ENCODE measurements around the gene PRKCE.

PRKCE gene

DNA sequence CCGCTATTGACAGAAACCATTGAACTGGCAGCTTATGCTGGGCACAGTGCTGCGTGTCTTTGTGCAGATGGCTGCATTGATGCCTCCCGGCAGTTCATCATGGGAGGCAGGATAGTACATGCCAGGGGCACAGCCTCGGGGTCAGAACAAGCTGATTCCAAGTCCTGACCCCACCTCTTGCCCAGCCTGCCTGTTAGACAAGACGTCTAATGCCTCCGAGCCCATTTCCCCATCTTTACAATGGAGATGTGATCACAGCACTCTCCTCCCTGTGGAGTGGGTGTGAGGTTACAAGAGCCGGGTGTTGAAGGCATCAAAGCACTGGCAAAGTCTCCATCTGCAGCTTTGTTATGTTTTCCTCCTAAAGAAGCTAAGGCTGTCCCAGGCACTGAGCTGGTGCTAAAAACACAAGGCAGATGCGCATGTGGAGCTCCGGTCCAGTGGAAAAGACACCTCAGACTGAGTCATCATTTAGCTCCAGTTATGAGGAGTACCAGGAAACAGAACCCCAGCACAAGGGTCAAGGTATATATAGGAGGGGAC lies 520.0 kb downstream of the PRKCE start:
- no peak for DNase-seq (ENCODE audit: low spot score)
- TF ChIP-seq, protein P1, sequence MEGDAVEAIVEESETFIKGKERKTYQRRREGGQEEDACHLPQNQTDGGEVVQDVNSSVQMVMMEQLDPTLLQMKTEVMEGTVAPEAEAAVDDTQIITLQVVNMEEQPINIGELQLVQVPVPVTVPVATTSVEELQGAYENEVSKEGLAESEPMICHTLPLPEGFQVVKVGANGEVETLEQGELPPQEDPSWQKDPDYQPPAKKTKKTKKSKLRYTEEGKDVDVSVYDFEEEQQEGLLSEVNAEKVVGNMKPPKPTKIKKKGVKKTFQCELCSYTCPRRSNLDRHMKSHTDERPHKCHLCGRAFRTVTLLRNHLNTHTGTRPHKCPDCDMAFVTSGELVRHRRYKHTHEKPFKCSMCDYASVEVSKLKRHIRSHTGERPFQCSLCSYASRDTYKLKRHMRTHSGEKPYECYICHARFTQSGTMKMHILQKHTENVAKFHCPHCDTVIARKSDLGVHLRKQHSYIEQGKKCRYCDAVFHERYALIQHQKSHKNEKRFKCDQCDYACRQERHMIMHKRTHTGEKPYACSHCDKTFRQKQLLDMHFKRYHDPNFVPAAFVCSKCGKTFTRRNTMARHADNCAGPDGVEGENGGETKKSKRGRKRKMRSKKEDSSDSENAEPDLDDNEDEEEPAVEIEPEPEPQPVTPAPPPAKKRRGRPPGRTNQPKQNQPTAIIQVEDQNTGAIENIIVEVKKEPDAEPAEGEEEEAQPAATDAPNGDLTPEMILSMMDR (IDR thresholded peaks at IDR 0.05; ENCODE audit: borderline replicate concordance, control extremely low read depth, extremely low read depth, insufficient read depth, missing control alignments) = no peak
- in situ Hi-C loops (cut with MboI; ENCODE audit: low sequenced_read_pairs, unreplicated experiment) = no loop called here

DNA sequence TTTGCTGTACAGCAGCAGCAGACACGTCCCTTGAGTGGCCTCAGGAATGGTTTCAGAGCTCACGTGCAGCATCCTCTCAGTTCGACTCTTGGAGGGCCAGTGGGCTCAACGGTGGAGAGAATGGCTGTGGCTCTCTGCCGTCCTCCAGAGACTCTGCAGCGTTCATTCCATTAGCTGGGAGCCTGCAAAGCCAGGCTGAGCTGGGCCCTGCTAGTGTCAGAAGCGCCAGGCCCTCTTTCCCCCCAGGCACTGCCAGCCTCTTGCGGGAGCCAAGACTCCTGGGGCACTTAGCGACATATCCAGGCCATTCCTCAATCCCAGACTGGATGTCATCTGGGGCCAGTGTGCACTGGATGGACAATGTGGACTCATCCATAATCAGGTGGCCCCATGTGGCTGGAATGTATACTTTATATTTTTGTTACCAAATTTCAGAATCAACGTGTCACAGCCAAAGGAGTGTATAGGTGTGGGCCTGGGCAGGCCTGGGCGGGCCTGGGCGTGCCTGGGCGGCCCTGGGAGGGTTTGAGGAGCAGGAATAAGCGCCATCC lies 520.6 kb downstream of the PRKCE start:
- TF ChIP-seq, protein P1 (IDR thresholded peaks at IDR 0.05; ENCODE audit: borderline replicate concordance, control extremely low read depth, extremely low read depth, insufficient read depth, missing control alignments) = no peak
- no peak for DNase-seq (ENCODE audit: low spot score)
- in situ Hi-C loops (cut with MboI; ENCODE audit: low sequenced_read_pairs, unreplicated experiment) = no loop called here

DNA sequence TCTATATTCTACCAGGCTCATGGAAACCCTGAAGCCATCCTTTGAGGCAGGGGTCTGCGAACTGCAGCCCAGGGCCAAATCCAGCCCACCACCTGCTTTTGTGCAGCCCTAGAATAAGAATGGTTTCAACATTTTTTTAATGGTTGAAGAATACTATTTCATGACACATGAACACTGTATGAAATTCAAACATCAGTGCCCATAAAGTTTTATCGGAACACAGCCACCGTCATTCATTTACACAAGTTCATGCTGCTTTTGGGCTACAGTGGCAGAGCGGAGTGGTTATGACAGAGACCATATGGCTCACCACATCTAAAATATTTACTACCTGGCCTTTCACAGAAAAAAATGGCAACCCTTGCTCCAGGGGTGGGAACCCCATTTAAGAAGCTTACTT lies 521.6 kb downstream of the PRKCE start:
- TF ChIP-seq, protein P1 (IDR thresholded peaks at IDR 0.05; ENCODE audit: borderline replicate concordance, control extremely low read depth, extremely low read depth, insufficient read depth, missing control alignments) = no peak
- in situ Hi-C loops (cut with MboI; ENCODE audit: low sequenced_read_pairs, unreplicated experiment) = no loop called here
- no peak for DNase-seq (ENCODE audit: low spot score)

DNA sequence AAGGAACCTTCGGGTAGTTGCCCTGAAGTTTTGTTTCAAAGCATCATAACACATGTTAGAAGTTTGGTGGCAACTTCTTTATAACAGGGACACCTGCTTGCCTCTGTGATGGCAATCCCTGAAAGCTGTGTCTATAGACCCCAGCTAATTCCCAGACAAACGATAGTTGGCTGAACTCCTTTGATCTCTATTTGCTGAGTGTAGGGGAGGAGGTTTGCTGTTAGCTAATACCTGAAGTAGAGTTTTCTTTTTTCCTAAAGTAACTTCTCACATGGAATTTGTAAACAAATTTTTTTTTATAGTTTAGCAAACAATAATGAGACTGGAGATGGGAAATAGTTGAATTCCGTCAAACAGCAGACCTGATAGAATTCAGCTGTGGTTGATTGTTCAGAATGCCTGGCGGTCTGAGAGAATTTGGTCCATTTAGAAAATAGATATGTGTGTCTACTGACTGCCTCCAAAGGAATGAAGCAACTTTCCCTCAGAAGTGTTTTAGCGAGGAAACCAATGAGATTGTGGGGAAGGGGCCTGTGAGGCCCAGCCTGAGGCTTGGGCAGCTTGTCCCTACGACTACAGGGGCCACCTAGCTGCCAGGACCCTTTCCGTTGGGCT lies 522.3 kb downstream of the PRKCE start:
- no peak for DNase-seq (ENCODE audit: low spot score)
- TF ChIP-seq, protein P1 (IDR thresholded peaks at IDR 0.05; ENCODE audit: borderline replicate concordance, control extremely low read depth, extremely low read depth, insufficient read depth, missing control alignments) = no peak
- in situ Hi-C loops (cut with MboI; ENCODE audit: low sequenced_read_pairs, unreplicated experiment) = no loop called here

DNA sequence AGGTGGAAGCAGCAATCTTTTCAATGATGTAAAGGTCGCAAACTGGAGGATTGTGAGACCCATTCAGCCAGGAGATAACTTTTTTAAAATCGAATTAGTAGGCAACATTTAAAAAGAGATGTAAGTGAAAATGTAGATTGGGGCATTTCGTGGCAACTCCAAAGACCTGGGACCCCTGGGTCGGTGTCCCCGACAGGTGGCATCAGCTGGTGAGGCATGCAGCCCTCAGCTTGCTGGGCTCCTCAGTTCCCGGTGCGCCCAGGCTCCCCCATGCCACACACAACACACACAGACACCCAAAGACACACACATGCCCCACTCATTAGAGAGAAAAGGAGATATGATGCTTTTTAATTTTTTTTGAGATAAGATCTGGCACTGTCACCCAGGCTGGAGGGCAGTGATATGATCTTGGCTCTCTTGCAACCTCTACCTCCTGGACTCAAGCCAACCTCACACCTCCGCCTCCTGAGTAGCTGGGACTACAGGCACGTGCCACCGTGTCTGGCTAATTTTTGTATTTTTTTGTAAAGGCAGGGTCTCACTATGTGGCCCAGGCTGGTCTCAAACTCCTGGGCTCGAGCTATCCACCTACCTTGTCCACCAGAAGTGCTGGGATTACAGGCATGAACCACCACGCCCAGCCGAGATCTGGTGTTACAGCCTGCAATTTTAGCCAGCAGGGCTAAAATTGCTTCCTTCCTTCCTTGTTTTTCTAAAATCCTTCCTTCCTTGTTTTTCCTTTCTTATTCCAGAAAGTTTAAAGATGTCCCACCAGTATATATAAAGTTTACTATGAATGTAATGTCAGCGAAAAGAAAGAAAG lies 523.1 kb downstream of the PRKCE start:
- DNase-seq (ENCODE audit: low spot score) = no peak
- in situ Hi-C loops (cut with MboI; ENCODE audit: low sequenced_read_pairs, unreplicated experiment) = no loop called here
- TF ChIP-seq, protein P1 (IDR thresholded peaks at IDR 0.05; ENCODE audit: borderline replicate concordance, control extremely low read depth, extremely low read depth, insufficient read depth, missing control alignments) = no peak

DNA sequence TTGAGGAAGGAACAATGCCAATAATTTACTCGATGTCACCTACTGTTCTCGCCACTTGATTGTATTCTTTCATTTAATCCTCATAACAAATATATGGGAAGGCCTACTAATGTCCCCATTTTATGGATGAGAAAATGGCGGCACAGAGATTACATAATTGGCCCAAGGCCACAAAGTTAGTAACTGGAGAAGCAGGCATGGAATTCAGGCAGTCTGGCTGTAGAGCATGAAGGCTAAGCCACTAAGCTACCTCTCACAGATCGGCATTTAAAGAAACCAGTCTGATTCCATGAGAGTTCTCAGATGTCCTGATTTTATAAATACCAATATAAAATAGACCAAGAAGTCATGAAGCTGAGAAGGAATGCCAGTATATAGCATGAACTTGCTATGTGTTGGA lies 523.9 kb downstream of the PRKCE start:
- in situ Hi-C loops (cut with MboI; ENCODE audit: low sequenced_read_pairs, unreplicated experiment) = no loop called here
- TF ChIP-seq, protein P1 (IDR thresholded peaks at IDR 0.05; ENCODE audit: borderline replicate concordance, control extremely low read depth, extremely low read depth, insufficient read depth, missing control alignments) = no peak
- no peak for DNase-seq (ENCODE audit: low spot score)
